Smooth muscle cell (in vitro differentiated cells): ENCODE results near the gene PLXDC1. TPM values are rescaled to one million over a fixed set of nuclear protein-coding genes. Genes with fewer than 3 reads are reported as not detected.

Experiments used
- DNase-seq: peaks from one replicate; lab custom pipeline; 2025; ENCODE audit not compliant: unreplicated experiment; lab: John Stamatoyannopoulos, UW
- H2AFZ ChIP-seq: fragments of 200-600 bp; sonication (generic); 2 replicates; pipeline ENCODE4 v1.6.0; 2016; ENCODE audit warnings: antibody characterized with exemption, low read depth, mild to moderate bottlenecking
- H3F3A ChIP-seq: fragments of 200-600 bp; sonication (generic); 2 replicates; pipeline ENCODE4 v1.6.0; 2017; ENCODE audit warnings: antibody characterized with exemption, low read depth
- H3K27ac ChIP-seq: fragments of 200-600 bp; sonication (generic); 2 replicates; pipeline ENCODE4 v1.5.1; 2016; ENCODE audit warnings: low read depth, mild to moderate bottlenecking
- H3K27me3 ChIP-seq: fragments of 200-600 bp; sonication (generic); 2 replicates; pipeline ENCODE4 v1.6.1; 2016; ENCODE audit warnings: low read depth, mild to moderate bottlenecking
- H3K36me3 ChIP-seq: fragments of 200-600 bp; sonication (generic); 2 replicates; pipeline ENCODE4 v1.5.1; 2016; ENCODE audit warnings: low read depth
- H3K4me1 ChIP-seq: fragments of 200-600 bp; sonication (generic); 2 replicates; pipeline ENCODE4 v1.5.1; 2016; ENCODE audit warnings: low read depth
- H3K4me2 ChIP-seq: fragments of 200-600 bp; sonication (generic); 2 replicates; pipeline ENCODE4 v1.6.0; 2016; ENCODE audit warnings: mild to moderate bottlenecking
- H3K4me3 ChIP-seq: fragments of 200-600 bp; sonication (generic); 2 replicates; pipeline ENCODE4 v1.5.1; 2016; ENCODE audit warnings: mild to moderate bottlenecking
- H3K79me2 ChIP-seq: fragments of 200-600 bp; sonication (generic); 2 replicates; pipeline ENCODE4 v1.6.0; 2016; ENCODE audit warnings: low read depth, mild to moderate bottlenecking
- H3K9ac ChIP-seq: fragments of 200-600 bp; sonication (generic); 2 replicates; pipeline ENCODE4 v1.6.0; 2016; ENCODE audit warnings: low read depth
- H3K9me3 ChIP-seq: fragments of 200-600 bp; sonication (generic); replicated peaks from 2 replicates; pipeline ENCODE4 v1.5.1; 2016; ENCODE audit warnings: low read depth
- H4K20me1 ChIP-seq: fragments of 200-600 bp; sonication (generic); 2 replicates; pipeline ENCODE4 v1.6.0; 2016; ENCODE audit warnings: low read depth
- CTCF ChIP-seq: fragments of 200-600 bp; sonication (generic); IDR thresholded peaks from 2 replicates; pipeline ENCODE4 v1.5.1; 2017; ENCODE audit warnings: borderline replicate concordance, mild to moderate bottlenecking, antibody characterized with exemption; ENCODE audit not compliant: insufficient read depth, poor library complexity, severe bottlenecking
- WGBS: methylation state at CpG from one replicate; pipeline ENCODE4 v1.1.7; 2016; ENCODE audit warnings: low lambda C conversion rate; 5-methylcytosine and 5-hydroxymethylcytosine counted together
- polyA plus RNA-seq: library from polyadenylated mRNA; unstranded; fragments of >200 nt; fragmentation: Nextera tagmentation; extraction: Ambion mirVana; gene quantifications from 2 replicates; pipeline ENCODE4 v1.2.1, GENCODE V29; 2016
- total RNA-seq: library from RNA; depleted of rRNA; stranded (reverse); fragments of >200 nt; gene quantifications from 2 replicates; pipeline ENCODE4 v1.2.3, GENCODE V29; 2014

PLXDC1 gene
- total and polyA plus RNA-seq, 2 experiments from 2014 or later = 17.4 to 18.5 TPM

DNA sequence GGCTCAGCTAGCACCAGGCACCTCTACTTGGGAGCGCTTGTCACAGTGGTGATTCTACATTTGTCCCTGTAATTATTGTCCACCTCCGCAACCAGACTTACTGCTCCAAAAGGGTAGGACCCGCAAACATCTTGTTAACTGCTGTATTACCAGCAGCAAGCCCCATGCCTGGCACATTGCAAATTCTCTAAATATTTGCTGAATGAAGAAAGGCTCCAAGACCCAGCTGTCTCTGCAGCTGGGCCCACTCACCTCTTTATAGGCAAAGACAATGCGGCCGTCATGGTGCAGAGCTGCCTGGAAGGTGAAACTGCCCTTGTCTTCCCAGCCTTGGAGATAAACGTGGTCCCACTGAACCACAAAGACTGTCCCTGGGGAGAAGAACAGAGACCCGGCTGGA is 44.3 kb downstream of the PLXDC1 start:
- 87% methylated on average over 7 of the region's 7 CpGs for WGBS
- no peaks in the 10 kb centered on the region for H3K36me3 ChIP-seq
- DNase-seq = no peak
- H3K27ac ChIP-seq = no peak overlapping the region
- H3K4me1 ChIP-seq = no peaks in the 10 kb centered on the region
- H3K9me3 ChIP-seq = no peaks in the 10 kb centered on the region
- H3K4me2 ChIP-seq = no peak overlapping the region
- no peaks in the 10 kb centered on the region for H4K20me1 ChIP-seq
- H3K9ac ChIP-seq = no peak overlapping the region
- H2AFZ ChIP-seq = no peak overlapping the region
- H3F3A ChIP-seq = no peaks in the 10 kb centered on the region
- no peaks in the 10 kb centered on the region for H3K27me3 ChIP-seq
- no peaks in the 10 kb centered on the region for H3K79me2 ChIP-seq
- no peak for TF ChIP-seq CTCF
- H3K4me3 ChIP-seq = no peak overlapping the region

- Histone ChIP-seq H2AFZ (no peak overlapping the region), H3K36me3 (no peaks in the 10 kb centered on the region), H3K4me3 (no peak overlapping the region), H4K20me1 (no peaks in the 10 kb centered on the region), H3K4me1 (no peaks in the 10 kb centered on the region), H3K9me3 (no peaks in the 10 kb centered on the region), H3K4me2 (no peak overlapping the region), H3K27me3 (no peaks in the 10 kb centered on the region), H3K79me2 (no peaks in the 10 kb centered on the region), H3F3A (no peaks in the 10 kb centered on the region), H3K9ac (no peak overlapping the region), H3K27ac (no peak overlapping the region)
- WGBS = 92% methylated on average over 7 of the region's 9 CpGs
- DNase-seq = no peak
- no peak for TF ChIP-seq CTCF
Measured at GRCh38 chr17:39105705-39106104, 45.7 kb downstream of the PLXDC1 start.

- no peaks in the 10 kb centered on the region for H3K36me3 ChIP-seq
- no peaks in the 10 kb centered on the region for H3K9me3 ChIP-seq
- H2AFZ ChIP-seq = no peak overlapping the region
- no peak for TF ChIP-seq CTCF
- 94% methylated on average over 8 of the region's 8 CpGs for WGBS
- no peak overlapping the region for H3K4me2 ChIP-seq
- no peaks in the 10 kb centered on the region for H3K79me2 ChIP-seq
- no peaks in the 10 kb centered on the region for H4K20me1 ChIP-seq
- no peak overlapping the region for H3K27ac ChIP-seq
- no peak overlapping the region for H3K9ac ChIP-seq
- H3K4me3 ChIP-seq = no peak overlapping the region
- DNase-seq = no peak
- no peaks in the 10 kb centered on the region for H3K27me3 ChIP-seq
- no peaks in the 10 kb centered on the region for H3F3A ChIP-seq
- no peaks in the 10 kb centered on the region for H3K4me1 ChIP-seq
Measured at GRCh38 chr17:39104657-39105056, 46.8 kb downstream of the PLXDC1 start.

GRCh38 chr17:39104046-39104445 is 47.4 kb downstream of the PLXDC1 start:
- no peaks in the 10 kb centered on the region for H3F3A ChIP-seq
- H3K4me2 ChIP-seq = no peak overlapping the region
- H3K4me1 ChIP-seq = no peaks in the 10 kb centered on the region
- H3K79me2 ChIP-seq = no peaks in the 10 kb centered on the region
- WGBS = 27% methylated on average over 5 of the region's 5 CpGs
- no peak overlapping the region for H3K4me3 ChIP-seq
- H3K27ac ChIP-seq = no peak overlapping the region
- no peaks in the 10 kb centered on the region for H3K9me3 ChIP-seq
- no peak overlapping the region for H3K9ac ChIP-seq
- no peak overlapping the region for H2AFZ ChIP-seq
- no peaks in the 10 kb centered on the region for H4K20me1 ChIP-seq
- no peak for DNase-seq
- H3K36me3 ChIP-seq = no peaks in the 10 kb centered on the region
- H3K27me3 ChIP-seq = no peaks in the 10 kb centered on the region
- no peak for TF ChIP-seq CTCF
